Endothelial cell of umbilical vein (primary cell): Measurements from ENCODE around the gene POMGNT2. TPM values are rescaled to one million over a fixed set of nuclear protein-coding genes. Genes with fewer than 3 reads are reported as not detected.

Source experiments
- BruUV-seq: library from RNA; stranded (reverse); fragments of 400-500 nt; replicated peaks from 2 replicates; lab custom pipeline; 2021; lab: Mats Ljungman, UMichigan
- CTCF ChIA-PET: fragments of 300-600, 350-600 bp; sonication (Branson Sonifier 250); formaldehyde crosslinking; loops from one replicate; lab custom pipeline; 2021; ENCODE audit warnings: antibody characterized with exemption, inconsistent platforms; lab: Charles Lee
- POLR2A ChIA-PET: fragments of 300-600, 350-600 bp; sonication (Branson Sonifier 250); formaldehyde crosslinking; loops from one replicate; lab custom pipeline; 2021; ENCODE audit warnings: antibody characterized with exemption, inconsistent platforms; lab: Charles Lee
- DNase-seq: peaks from one replicate; pipeline ENCODE4 v3.0.0-alpha.2; 2011; ENCODE audit warnings: low read depth, low spot score
- FAIRE-seq: peaks from 2 replicates; lab custom pipeline; 2011; peaks lifted over from hg19 to GRCh38; lab: Jason Lieb, UNC
- H2AFZ ChIP-seq: 2 replicates; pipeline ENCODE4 v1.6.0; 2012; ENCODE audit warnings: low read depth, low read length, control low read depth, inconsistent platforms
- H3K27ac ChIP-seq: 2 replicates; pipeline ENCODE4 v1.5.1; 2011; ENCODE audit warnings: low read depth, mild to moderate bottlenecking, control low read depth, low read length, moderate library complexity; ENCODE audit not compliant: insufficient read depth
- H3K27me3 ChIP-seq, 2 experiments: 2 replicates each; pipeline versions ENCODE4 v1.6.0 to v1.6.1; 2011; ENCODE audit warnings: low read length in 2 of 2, mixed read lengths in 1 of 2; ENCODE audit not compliant: control insufficient read depth in 2 of 2, insufficient read depth in 2 of 2
- H3K36me3 ChIP-seq, 2 experiments: 2 replicates in 1 of 2; 3 replicates in 1 of 2; pipeline ENCODE4 v1.5.1; 2011; ENCODE audit warnings: low read length in 2 of 2, mild to moderate bottlenecking in 1 of 2, moderate library complexity in 1 of 2; ENCODE audit not compliant: control insufficient read depth in 2 of 2, insufficient read depth in 2 of 2; ENCODE audit errors: extremely low read depth in 1 of 2
- H3K4me1 ChIP-seq: 3 replicates; pipeline ENCODE4 v1.5.1; 2011; ENCODE audit warnings: mild to moderate bottlenecking, low read length; ENCODE audit not compliant: control insufficient read depth, insufficient read depth; ENCODE audit errors: extremely low read depth
- H3K4me2 ChIP-seq: 2 replicates; pipeline ENCODE4 v1.6.1; 2011; ENCODE audit warnings: low read length, control low read depth, mixed read lengths; ENCODE audit not compliant: insufficient read depth
- H3K4me3 ChIP-seq, 3 experiments: fragments of 200-600 bp in 1 of 3; sonication (generic), shearing (Covaris generic) in 1 of 3; replicated peaks in 1 of 3; 2 replicates each; pipeline ENCODE4 v1.5.1; 2011 to 2016; ENCODE audit warnings: control low read depth in 3 of 3, low read length in 3 of 3, mild to moderate bottlenecking in 2 of 3, inconsistent platforms in 1 of 3, low read depth in 1 of 3, moderate library complexity in 1 of 3; ENCODE audit not compliant: insufficient read depth in 1 of 3
- H3K79me2 ChIP-seq: 2 replicates; pipeline ENCODE4 v1.6.0; 2012; ENCODE audit warnings: low read length, inconsistent platforms; ENCODE audit not compliant: control insufficient read depth, insufficient read depth
- H3K9ac ChIP-seq: replicated peaks from 2 replicates; pipeline ENCODE3; 2011; ENCODE audit warnings: low read length, control low read depth; ENCODE audit not compliant: insufficient read depth; ENCODE audit errors: extremely low read depth
- H3K9me1 ChIP-seq: replicated peaks from 3 replicates; pipeline ENCODE4 v1.6.0; 2011; ENCODE audit warnings: mild to moderate bottlenecking, low read length; ENCODE audit not compliant: control insufficient read depth, insufficient read depth; ENCODE audit errors: extremely low read depth
- H3K9me3 ChIP-seq: replicated peaks from 2 replicates; pipeline ENCODE4 v1.5.1; 2012; ENCODE audit warnings: low read length, inconsistent platforms; ENCODE audit not compliant: control insufficient read depth, insufficient read depth
- H4K20me1 ChIP-seq: replicated peaks from 2 replicates; pipeline ENCODE3; 2011; ENCODE audit warnings: mild to moderate bottlenecking, low read length; ENCODE audit not compliant: control insufficient read depth, insufficient read depth; ENCODE audit errors: extremely low read depth
- EZH2 ChIP-seq: IDR thresholded peaks from 2 replicates; pipeline ENCODE4 v1.6.1; 2012; ENCODE audit warnings: borderline replicate concordance, low read depth, mild to moderate bottlenecking, moderate library complexity, low read length, inconsistent platforms; ENCODE audit not compliant: severe bottlenecking
- FOS ChIP-seq: IDR thresholded peaks from 2 replicates; pipeline ENCODE4 v1.6.1; 2011; ENCODE audit warnings: mild to moderate bottlenecking, low read length, moderate library complexity, borderline replicate concordance; ENCODE audit not compliant: insufficient read depth
- GATA2 ChIP-seq: IDR thresholded peaks from 2 replicates; pipeline ENCODE4 v1.7.0; 2011; ENCODE audit warnings: low read depth, mild to moderate bottlenecking, moderate library complexity, mixed read lengths, low read length; ENCODE audit not compliant: insufficient read length, insufficient read depth
- JUN ChIP-seq: IDR thresholded peaks from 2 replicates; pipeline ENCODE4 v1.6.1; 2011; ENCODE audit warnings: borderline replicate concordance, low read depth; ENCODE audit not compliant: insufficient read length, insufficient read depth
- MYC ChIP-seq: IDR thresholded peaks from one replicate; pipeline ENCODE4 v1.6.1; 2011; ENCODE audit warnings: mild to moderate bottlenecking, low read depth, low read length
- POLR2A ChIP-seq: IDR thresholded peaks from 2 replicates; pipeline ENCODE4 v1.6.1; 2012; ENCODE audit warnings: low read depth, mild to moderate bottlenecking, control low read depth, low read length
- POLR2AphosphoS5 ChIP-seq: IDR thresholded peaks from 2 replicates; pipeline ENCODE4 v1.6.1; 2012; ENCODE audit warnings: low read depth, mild to moderate bottlenecking, control low read depth, low read length, moderate library complexity; ENCODE audit not compliant: insufficient read depth
- dilution Hi-C: fragments of 300-500 bp; cut with MboI; formaldehyde crosslinking; loops from one replicate; pipeline ENCODE4 v1.15.0; 2019; ENCODE audit warnings: low sequenced_read_pairs; ENCODE audit not compliant: extremely low pct_ligation_motif_present
- intact Hi-C: fragments of 100-400 bp; cut with micrococcal nuclease; formaldehyde crosslinking; loops from one replicate; pipeline ENCODE4 v1.10.0; 2022
- polyA plus RNA-seq, 4 experiments: library from polyadenylated mRNA; depleted of rRNA in 3 of 4; stranded (reverse) in 3 of 4; unstranded in 1 of 4; fragments of >200 nt; gene quantifications; 2 replicates each; pipeline versions ENCODE4 v1.2.1 to v1.2.3, GENCODE V29; 2011 to 2012; ENCODE audit warnings: missing spikeins in 1 of 4
- total RNA-seq: library from RNA; stranded (reverse); gene quantifications from 2 replicates; pipeline ENCODE4 v1.2.3, GENCODE V29; 2021
- TF ChIP-seq, protein P1 (sequence below): IDR thresholded peaks from 2 replicates; pipeline ENCODE4 v1.6.1; 2011; ENCODE audit not compliant: insufficient read depth, insufficient read length
- TF ChIP-seq, protein P2 (sequence below), 2 donors: IDR thresholded peaks; 1 replicate in 1 of 2; 2 replicates in 1 of 2; pipeline ENCODE4 v1.5.1; 2011; ENCODE audit warnings: low read length in 2 of 2, mild to moderate bottlenecking in 2 of 2, moderate library complexity in 2 of 2, control low read depth in 1 of 2, inconsistent platforms in 1 of 2, low read depth in 1 of 2; ENCODE audit not compliant: insufficient read depth in 1 of 2; ENCODE audit errors: extremely low read depth in 1 of 2

Gene POMGNT2
- total and polyA plus RNA-seq, 2 donors (not counting 3 experiments of a cell fraction or from before 2014, with no cell fraction given), result 6.4 to 16.3 TPM

DNA sequence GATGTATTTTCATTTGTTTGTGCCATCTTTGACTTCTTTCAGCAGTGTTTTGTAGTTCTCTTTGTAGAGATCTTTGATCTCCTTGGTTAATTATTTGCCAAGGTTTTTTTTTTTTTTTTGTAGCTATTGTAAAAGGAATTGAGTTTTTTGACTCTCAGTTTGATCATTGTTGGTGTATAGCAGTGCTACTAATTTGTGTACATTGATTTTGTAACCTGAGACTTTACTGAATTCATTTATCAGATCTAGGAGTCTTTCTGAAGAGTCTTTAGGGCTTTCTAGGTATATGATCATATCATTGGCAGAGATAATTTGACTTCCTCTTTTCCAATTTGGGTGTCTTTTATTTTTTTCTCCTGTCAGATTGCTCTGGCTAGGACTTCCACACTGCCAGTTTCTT, 42.2 kb upstream of the POMGNT2 start:
- no peak overlapping the region for H2AFZ ChIP-seq
- H3K9me1 ChIP-seq, result no peaks in the 10 kb centered on the region
- H3K4me3 ChIP-seq, result no peak overlapping the region
- H3K36me3 ChIP-seq, result no peaks in the 10 kb centered on the region
- CTCF ChIA-PET, result no interaction called here
- intact Hi-C loops, result no loop called here
- H3K4me2 ChIP-seq, result no peak overlapping the region
- no TSS peak for BruUV-seq
- no peak overlapping the region for H3K27ac ChIP-seq
- peaks cover 5% of the 10 kb centered on the region for H3K4me1 ChIP-seq
- DNase-seq (no peak), FAIRE-seq (no peak)
- no peaks in the 10 kb centered on the region for H4K20me1 ChIP-seq
- dilution Hi-C loops, result no loop called here
- POLR2A ChIA-PET, result no interaction called here
- H3K9ac ChIP-seq, result no peak overlapping the region
- no peaks in the 10 kb centered on the region for H3K79me2 ChIP-seq
- no peaks in the 10 kb centered on the region for H3K9me3 ChIP-seq
- TF ChIP-seq MYC (no peak), POLR2A (no peak), FOS (no peak)
- TF ChIP-seq, protein P1, sequence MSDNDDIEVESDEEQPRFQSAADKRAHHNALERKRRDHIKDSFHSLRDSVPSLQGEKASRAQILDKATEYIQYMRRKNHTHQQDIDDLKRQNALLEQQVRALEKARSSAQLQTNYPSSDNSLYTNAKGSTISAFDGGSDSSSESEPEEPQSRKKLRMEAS, result no peak
- H3K27me3 ChIP-seq, result peaks cover 14 to 15% of the 10 kb centered on the region in 2 experiments

DNA sequence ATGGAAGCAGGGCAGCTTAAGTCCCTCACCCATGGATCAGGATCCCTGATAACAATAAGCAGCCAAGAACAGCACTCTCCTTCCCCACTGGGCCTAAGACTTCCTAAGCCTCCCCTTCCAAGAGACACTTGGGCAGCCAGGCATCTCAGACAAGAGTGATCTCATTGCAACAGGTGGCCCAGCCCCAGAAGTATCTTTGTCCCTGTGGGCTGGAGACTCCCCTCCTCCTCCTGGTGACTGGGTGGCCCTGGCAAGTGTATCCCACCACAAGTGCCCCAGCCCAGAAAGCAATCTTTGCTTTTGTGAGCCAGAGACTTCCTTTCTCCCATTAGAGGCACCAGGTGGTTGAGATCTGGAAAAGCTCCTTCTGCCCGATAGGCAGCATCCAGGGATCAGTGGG, 40.7 kb upstream of the POMGNT2 start:
- no peak for DNase-seq
- no TSS peak for BruUV-seq
- CTCF ChIA-PET, result no interaction called here

More for the DNA sequence above, 40.7 kb upstream of the POMGNT2 start:
- no peak overlapping the region for H2AFZ ChIP-seq
- H3K27ac ChIP-seq, result no peak overlapping the region
- no peaks in the 10 kb centered on the region for H3K36me3 ChIP-seq
- peaks cover 5% of the 10 kb centered on the region for H3K4me1 ChIP-seq
- no peaks in the 10 kb centered on the region for H4K20me1 ChIP-seq
- H3K4me3 ChIP-seq, result no peak overlapping the region
- TF ChIP-seq MYC, result no peak
- no peak for TF ChIP-seq GATA2
- TF ChIP-seq POLR2A, result no peak
- TF ChIP-seq POLR2AphosphoS5, result no peak
- TF ChIP-seq, protein P1, result no peak
- TF ChIP-seq, protein P2, sequence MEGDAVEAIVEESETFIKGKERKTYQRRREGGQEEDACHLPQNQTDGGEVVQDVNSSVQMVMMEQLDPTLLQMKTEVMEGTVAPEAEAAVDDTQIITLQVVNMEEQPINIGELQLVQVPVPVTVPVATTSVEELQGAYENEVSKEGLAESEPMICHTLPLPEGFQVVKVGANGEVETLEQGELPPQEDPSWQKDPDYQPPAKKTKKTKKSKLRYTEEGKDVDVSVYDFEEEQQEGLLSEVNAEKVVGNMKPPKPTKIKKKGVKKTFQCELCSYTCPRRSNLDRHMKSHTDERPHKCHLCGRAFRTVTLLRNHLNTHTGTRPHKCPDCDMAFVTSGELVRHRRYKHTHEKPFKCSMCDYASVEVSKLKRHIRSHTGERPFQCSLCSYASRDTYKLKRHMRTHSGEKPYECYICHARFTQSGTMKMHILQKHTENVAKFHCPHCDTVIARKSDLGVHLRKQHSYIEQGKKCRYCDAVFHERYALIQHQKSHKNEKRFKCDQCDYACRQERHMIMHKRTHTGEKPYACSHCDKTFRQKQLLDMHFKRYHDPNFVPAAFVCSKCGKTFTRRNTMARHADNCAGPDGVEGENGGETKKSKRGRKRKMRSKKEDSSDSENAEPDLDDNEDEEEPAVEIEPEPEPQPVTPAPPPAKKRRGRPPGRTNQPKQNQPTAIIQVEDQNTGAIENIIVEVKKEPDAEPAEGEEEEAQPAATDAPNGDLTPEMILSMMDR (IDR thresholded peaks at IDR 0.05; ENCODE audit: extremely low read depth in 1 of 2, insufficient read depth in 1 of 2, low read depth in 1 of 2, low read length in 2 of 2), result no peak
- no peak for TF ChIP-seq FOS
- TF ChIP-seq EZH2, result no peak
- TF ChIP-seq JUN, result no peak
- POLR2A ChIA-PET, result no interaction called here
- no peaks in the 10 kb centered on the region for H3K79me2 ChIP-seq
- H3K9me1 ChIP-seq, result no peaks in the 10 kb centered on the region
- H3K27me3 ChIP-seq, result peaks cover 0 to 7% of the 10 kb centered on the region in 2 experiments
- dilution Hi-C loops (no loop called here), intact Hi-C loops (no loop called here)
- no peak for FAIRE-seq
- no peaks in the 10 kb centered on the region for H3K9me3 ChIP-seq
- no peak overlapping the region for H3K9ac ChIP-seq
- no peak overlapping the region for H3K4me2 ChIP-seq
